ENCODE data around the gene TSPAN5. TPM values are rescaled to one million over a fixed set of nuclear protein-coding genes. Genes with fewer than 3 reads are reported as not detected.

Gene TSPAN5
- total RNA-seq, 4 donors from 2014 or later = 2.1 to 5.8 (median 3.8) TPM

DNA sequence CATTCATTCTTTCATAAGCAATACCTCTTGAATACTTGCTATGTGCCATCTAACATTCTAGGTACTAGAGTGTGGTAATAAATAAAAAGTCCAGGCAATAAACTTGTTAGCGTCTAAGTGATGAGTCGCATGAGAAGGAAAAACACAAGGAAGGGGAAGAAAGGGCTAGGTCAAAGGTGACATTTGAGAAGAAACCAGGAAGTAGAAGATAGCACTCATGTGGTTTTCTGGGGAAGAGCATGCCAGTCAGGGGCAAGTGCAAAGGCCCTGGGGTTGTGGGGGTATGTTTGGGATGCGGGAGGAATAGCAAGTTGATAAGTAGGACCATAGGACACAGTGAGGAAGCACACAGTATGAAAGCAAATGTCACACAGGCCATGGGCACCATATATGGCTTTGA, 157.0 kb downstream of the TSPAN5 start:
- Histone ChIP-seq H3K36me3 (no peaks in the 10 kb centered on the region), H3K27me3 (no peaks in the 10 kb centered on the region), H3K9me3 (no peaks in the 10 kb centered on the region), H3K4me3 (no peak overlapping the region), H3K27ac (no peak overlapping the region), H3K4me1 (no peaks in the 10 kb centered on the region)
- DNase-seq = no peak
- TF ChIP-seq, protein P1, sequence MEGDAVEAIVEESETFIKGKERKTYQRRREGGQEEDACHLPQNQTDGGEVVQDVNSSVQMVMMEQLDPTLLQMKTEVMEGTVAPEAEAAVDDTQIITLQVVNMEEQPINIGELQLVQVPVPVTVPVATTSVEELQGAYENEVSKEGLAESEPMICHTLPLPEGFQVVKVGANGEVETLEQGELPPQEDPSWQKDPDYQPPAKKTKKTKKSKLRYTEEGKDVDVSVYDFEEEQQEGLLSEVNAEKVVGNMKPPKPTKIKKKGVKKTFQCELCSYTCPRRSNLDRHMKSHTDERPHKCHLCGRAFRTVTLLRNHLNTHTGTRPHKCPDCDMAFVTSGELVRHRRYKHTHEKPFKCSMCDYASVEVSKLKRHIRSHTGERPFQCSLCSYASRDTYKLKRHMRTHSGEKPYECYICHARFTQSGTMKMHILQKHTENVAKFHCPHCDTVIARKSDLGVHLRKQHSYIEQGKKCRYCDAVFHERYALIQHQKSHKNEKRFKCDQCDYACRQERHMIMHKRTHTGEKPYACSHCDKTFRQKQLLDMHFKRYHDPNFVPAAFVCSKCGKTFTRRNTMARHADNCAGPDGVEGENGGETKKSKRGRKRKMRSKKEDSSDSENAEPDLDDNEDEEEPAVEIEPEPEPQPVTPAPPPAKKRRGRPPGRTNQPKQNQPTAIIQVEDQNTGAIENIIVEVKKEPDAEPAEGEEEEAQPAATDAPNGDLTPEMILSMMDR (IDR thresholded peaks at IDR 0.05) = no peak
- TF ChIP-seq POLR2A (IDR thresholded peaks at IDR 0.05) = no peak

DNA sequence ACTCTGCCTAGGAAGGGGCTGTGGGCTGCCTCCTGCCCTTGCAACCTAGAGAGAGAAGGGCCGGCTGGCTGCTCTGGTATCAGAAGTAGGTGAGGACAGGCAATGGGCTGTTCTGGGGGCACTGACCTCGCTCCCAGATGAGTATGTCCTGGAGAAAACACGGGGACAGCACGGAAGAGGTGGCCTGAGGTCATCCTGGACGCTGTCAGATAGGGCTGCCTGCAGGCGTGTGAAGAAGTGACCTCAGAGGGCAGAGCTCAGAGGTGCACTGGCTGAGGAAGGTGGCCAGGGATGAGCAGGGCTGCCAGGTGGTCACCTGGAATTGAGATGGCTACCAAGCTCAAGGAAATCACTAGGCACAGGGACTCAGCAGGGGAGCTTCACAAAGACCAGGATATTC, 159.6 kb downstream of the TSPAN5 start:
- Histone ChIP-seq H3K36me3 (no peaks in the 10 kb centered on the region), H3K9me3 (no peaks in the 10 kb centered on the region), H3K4me3 (no peak overlapping the region), H3K4me1 (no peaks in the 10 kb centered on the region), H3K27ac (no peak overlapping the region), H3K27me3 (no peaks in the 10 kb centered on the region)
- no peak for DNase-seq
- TF ChIP-seq POLR2A (IDR thresholded peaks at IDR 0.05) = no peak
- TF ChIP-seq, protein P1 (IDR thresholded peaks at IDR 0.05) = no peak

DNA sequence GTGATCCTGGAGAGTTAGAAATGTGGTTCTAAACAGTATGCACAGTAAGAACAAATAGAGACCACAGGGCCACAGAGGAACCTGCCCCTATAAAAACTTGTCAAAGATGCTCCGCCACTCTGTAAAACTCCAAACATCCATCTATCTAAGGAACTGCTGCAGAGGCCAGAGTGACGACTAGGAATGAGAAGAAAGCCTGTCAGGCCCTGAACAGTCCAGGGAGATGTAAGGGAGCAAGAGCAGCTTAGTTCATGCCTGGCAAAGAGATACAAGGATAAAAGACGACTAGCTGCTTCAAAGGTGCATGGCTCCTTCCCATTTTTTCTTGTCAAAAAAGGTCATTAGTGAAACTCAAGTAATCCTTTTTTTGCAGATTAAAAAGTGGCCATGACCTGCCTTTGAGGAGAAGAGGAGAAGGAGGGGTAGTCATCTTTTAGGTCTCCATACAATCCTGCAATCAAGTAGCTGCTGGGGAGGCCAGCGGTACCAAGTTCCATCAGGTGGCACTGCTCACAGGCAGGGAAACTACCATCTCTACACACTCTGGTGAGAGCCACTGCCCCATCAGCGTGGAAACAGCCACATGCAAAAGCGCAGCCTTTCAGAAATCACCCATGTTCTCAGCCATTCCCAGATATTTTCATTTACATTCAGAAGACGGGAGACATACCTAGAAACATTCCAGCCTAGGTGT, 162.1 kb downstream of the TSPAN5 start:
- Histone ChIP-seq H3K27ac (no peak overlapping the region), H3K4me1 (no peaks in the 10 kb centered on the region), H3K27me3 (no peaks in the 10 kb centered on the region), H3K4me3 (no peak overlapping the region), H3K36me3 (no peaks in the 10 kb centered on the region), H3K9me3 (no peaks in the 10 kb centered on the region)
- DNase-seq = no peak
- TF ChIP-seq, protein P1 (IDR thresholded peaks at IDR 0.05) = no peak
- no peak for TF ChIP-seq POLR2A (IDR thresholded peaks at IDR 0.05)

DNA sequence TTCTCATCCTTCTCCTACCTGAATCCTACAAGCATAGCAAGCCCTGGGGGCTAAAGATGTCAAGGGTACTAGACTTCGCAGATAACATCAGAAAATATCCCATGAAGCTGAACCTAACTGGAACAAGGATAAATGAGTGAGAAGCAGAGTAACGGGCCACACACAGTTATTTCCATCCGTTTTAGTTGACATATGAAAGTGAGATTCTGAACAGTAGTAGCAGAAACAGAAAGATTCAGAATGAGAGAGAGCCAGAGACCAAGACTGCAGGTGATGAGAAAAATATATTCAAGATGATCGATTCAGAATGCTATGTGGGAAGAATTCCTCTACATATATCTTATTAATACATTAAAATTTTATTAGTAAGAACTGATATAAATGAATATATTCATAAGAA, 165.1 kb downstream of the TSPAN5 start:
- H3K4me3 ChIP-seq = no peak overlapping the region
- no peak for TF ChIP-seq POLR2A (IDR thresholded peaks at IDR 0.05)
- TF ChIP-seq, protein P1 (IDR thresholded peaks at IDR 0.05) = no peak
- H3K27ac ChIP-seq = no peak overlapping the region
- DNase-seq = no peak
- H3K4me1 ChIP-seq = no peaks in the 10 kb centered on the region
- H3K36me3 ChIP-seq = no peaks in the 10 kb centered on the region
- H3K27me3 ChIP-seq = no peaks in the 10 kb centered on the region
- no peaks in the 10 kb centered on the region for H3K9me3 ChIP-seq

DNA sequence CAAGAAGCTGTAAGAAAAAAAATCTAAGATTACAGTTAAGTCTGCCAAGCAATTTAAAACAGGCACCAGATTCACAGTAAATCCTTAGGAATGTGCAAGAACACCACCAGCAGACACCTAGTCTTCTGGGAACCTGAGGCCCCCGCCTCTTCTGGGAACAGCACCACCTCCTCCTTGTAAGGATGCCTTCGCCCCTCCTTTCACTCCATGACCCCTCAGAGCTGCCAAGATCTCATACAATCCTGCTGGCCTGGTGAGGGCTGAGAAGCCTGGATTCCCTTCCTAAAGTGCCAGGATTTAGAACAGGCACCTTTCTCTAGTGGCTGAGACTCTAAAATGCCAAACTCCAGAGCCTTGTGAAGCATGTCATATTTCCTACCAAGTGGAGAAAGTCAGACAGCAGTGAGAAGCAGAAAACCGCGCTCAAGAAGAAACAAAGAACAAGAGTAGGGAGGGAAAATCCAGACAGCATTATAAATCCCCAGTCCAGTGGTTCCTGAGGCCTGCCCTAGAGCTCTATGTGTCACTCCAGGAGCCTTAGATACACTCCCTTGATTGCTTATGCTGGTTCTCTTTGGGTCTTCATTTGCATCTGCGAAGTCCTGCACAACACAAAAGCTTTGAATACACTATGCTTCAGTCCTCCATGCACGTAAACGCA, 166.4 kb downstream of the TSPAN5 start:
- no peak overlapping the region for H3K4me3 ChIP-seq
- H3K27ac ChIP-seq = no peak overlapping the region
- H3K27me3 ChIP-seq = no peaks in the 10 kb centered on the region
- TF ChIP-seq POLR2A (IDR thresholded peaks at IDR 0.05) = no peak
- TF ChIP-seq, protein P1 (IDR thresholded peaks at IDR 0.05) = no peak
- H3K36me3 ChIP-seq = no peaks in the 10 kb centered on the region
- H3K4me1 ChIP-seq = no peaks in the 10 kb centered on the region
- no peak for DNase-seq
- H3K9me3 ChIP-seq = no peaks in the 10 kb centered on the region
